Activated naive CD8-positive, alpha-beta T cell treated with anti-CD3 and anti-CD28 coated beads for 36 hours (primary cell): ENCODE results near the gene SSNA1. TPM values are rescaled to one million over a fixed set of nuclear protein-coding genes. Genes with fewer than 3 reads are reported as not detected.

Experiments
- DNase-seq: peaks from one replicate; pipeline ENCODE4 v3.0.0; 2021
- H3K27ac Mint-ChIP-seq: one replicate; pipeline ENCODE4 v1.8.0; 2022; ENCODE audit warnings: mild to moderate bottlenecking, moderate library complexity, mixed read lengths
- H3K27me3 Mint-ChIP-seq: one replicate; pipeline ENCODE4 v1.8.0; 2022; ENCODE audit warnings: mild to moderate bottlenecking, mixed read lengths
- H3K36me3 Mint-ChIP-seq: one replicate; pipeline ENCODE4 v1.8.0; 2021; ENCODE audit warnings: mild to moderate bottlenecking, mixed read lengths
- H3K4me1 Mint-ChIP-seq: one replicate; pipeline ENCODE4 v1.8.0; 2021; ENCODE audit warnings: mixed read lengths
- H3K4me3 Mint-ChIP-seq: one replicate; pipeline ENCODE4 v1.8.0; 2022; ENCODE audit warnings: mild to moderate bottlenecking, moderate library complexity, mixed read lengths
- H3K9me3 Mint-ChIP-seq: one replicate; pipeline ENCODE4 v1.8.0; 2022; ENCODE audit warnings: mixed read lengths
- total RNA-seq, 2 experiments: library from RNA; stranded (reverse); gene quantifications; one replicate each; pipeline ENCODE4 v1.2.3, GENCODE V29; 2021

Gene SSNA1
- total RNA-seq, 2 experiments from 2014 or later, result 78.1 to 80.1 TPM

DNA sequence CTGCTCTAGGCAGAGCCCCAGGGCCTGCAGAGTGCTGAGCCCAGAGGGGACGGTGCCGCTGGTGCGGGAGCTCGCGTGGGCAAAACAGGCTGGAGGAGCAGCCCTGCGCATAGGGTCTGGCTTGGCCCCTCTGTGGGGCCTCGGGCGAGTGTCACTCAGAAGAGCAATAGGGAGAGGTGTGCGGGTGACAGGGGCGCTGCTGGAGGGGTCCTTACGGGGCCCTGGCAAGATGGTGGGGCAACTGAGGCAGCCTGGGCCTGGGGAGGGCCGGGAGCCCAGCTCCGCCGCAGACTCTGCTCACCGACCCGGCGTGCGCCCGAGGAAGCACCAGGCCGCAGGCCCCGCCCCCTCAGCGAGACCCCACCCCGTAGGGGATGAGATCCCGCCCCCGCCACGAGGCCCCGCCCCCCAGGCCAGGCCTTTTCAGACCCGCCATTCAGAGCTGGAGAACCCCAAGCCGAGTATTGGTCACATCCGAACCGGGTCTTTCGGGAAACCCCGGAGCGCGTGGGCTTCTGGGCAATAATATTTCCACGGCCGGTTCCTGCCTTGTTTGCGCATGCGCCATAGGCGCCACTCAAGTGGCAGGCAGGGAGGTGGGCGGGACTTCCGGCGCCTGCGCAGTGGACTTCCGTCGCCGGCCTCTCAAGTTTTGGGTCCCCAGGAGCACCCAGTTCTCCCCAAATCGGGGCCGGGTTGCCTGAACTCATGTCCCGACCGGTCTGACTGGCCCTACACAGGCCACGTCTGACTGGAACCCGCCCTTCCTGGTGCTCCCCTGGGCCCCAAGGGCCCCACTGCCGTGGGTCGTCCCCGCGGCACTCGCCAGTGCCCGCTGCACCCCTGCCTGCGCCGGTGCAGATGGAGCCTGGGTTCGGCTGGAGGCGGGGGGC is 34.8 kb downstream of the SSNA1 start:
- peak overlapping the region; percentile 85 for H3K4me3 Mint-ChIP-seq
- H3K27me3 Mint-ChIP-seq, result peaks cover 8% of the 10 kb centered on the region
- peak; percentile 98 for DNase-seq
- H3K9me3 Mint-ChIP-seq, result no peaks in the 10 kb centered on the region
- peaks cover 6% of the 10 kb centered on the region for H3K4me1 Mint-ChIP-seq
- H3K36me3 Mint-ChIP-seq, result no peaks in the 10 kb centered on the region
- peak overlapping the region; percentile 38 for H3K27ac Mint-ChIP-seq

DNA sequence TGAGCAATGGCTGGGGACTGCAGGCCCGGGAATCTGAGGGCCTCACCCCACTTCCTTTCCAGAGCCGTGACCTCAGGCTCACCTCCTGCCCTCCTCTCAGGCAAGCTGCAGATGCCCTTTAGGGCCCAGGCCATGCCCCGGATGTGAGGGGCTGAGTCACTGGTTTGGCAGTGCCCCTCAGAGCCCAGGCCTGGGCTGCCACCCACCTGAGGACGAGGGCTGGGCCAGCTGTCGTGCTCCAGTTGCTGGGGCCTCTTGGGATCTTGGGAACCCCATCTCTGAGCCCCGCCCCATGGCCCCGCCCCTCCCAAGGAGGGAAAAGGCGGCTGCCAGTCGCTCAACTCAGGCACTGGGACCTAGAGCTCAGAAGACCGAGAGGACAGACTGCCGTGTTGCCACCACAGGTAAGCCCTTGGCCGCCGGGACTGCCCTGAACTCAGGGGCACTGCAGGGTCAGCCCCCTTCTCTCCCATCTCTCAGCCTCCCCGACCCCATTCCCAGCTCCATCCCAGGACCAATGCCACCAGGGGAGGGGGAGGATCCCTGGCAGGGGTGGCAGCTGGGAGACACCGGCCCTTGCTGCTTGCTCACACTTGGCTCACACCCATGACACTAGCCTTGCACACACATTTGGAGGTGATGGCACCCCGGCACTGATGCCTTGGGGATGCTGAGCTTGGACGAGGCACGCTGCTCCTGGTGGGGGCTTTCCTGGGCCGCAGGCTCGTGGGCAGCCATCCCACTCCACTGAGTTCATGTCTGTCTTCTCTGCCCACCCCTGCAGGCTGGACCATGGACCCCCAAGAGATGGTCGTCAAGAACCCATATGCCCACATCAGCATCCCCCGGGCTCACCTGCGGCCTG is 36.6 kb downstream of the SSNA1 start, which contains the start of gene CYSRT1:
Gene CYSRT1 (plus strand): TSS at position 345 of the 865 bp plus-strand sequence. CDS start 448 bp downstream, at position 793.
- peak within 1 kb of the TSS; percentile 38 for H3K27ac Mint-ChIP-seq
- DNase-seq, result peak; percentile 33

DNA sequence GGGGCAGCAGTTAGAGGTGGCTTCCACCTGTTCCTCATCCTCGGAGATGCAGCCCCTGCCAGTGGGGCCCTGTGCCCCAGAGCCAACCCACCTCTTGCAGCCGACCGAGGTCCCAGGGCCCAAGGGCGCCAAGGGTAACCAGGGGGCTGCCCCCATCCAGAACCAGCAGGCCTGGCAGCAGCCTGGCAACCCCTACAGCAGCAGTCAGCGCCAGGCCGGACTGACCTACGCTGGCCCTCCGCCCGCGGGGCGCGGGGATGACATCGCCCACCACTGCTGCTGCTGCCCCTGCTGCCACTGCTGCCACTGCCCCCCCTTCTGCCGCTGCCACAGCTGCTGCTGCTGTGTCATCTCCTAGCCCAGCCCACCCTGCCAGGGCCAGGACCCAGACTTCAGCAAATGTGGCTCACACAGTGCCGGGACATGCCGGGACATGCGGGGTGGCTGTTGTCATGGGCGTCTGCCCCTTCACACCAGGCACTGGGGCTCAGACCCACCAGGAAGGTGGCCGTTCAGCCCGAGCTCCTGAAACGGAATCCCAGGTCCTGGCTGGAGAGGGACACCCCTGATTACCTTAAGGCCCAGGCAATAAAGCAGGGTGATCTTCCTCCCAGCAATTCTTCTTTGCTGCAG is 37.3 kb downstream of the SSNA1 start:
- DNase-seq, result no peak
- no peaks in the 10 kb centered on the region for H3K9me3 Mint-ChIP-seq
- peaks cover 6% of the 10 kb centered on the region for H3K4me1 Mint-ChIP-seq

More for the DNA sequence above, 36.6 kb downstream of the SSNA1 start, which contains the start of gene CYSRT1:
- no peaks in the 10 kb centered on the region for H3K36me3 Mint-ChIP-seq
- peak within 1 kb of the TSS; percentile 75 for H3K4me3 Mint-ChIP-seq
- peaks cover 6% of the 10 kb centered on the region for H3K4me1 Mint-ChIP-seq
- peaks cover 12% of the 10 kb centered on the region for H3K27me3 Mint-ChIP-seq
- no peaks in the 10 kb centered on the region for H3K9me3 Mint-ChIP-seq

GRCh38 chr9:137226338-137227053 is 38.0 kb downstream of the SSNA1 start:
- Mint-ChIP-seq H3K27me3 (peaks cover 12% of the 10 kb centered on the region), H3K36me3 (no peaks in the 10 kb centered on the region), H3K4me1 (peaks cover 6% of the 10 kb centered on the region), H3K27ac (no peak overlapping the region), H3K4me3 (no peak overlapping the region), H3K9me3 (no peaks in the 10 kb centered on the region)
- DNase-seq, result no peak

More for the DNA sequence above, 37.3 kb downstream of the SSNA1 start:
- Mint-ChIP-seq H3K27me3 (peaks cover 12% of the 10 kb centered on the region), H3K27ac (no peak overlapping the region), H3K36me3 (no peaks in the 10 kb centered on the region), H3K4me3 (no peak overlapping the region)

GRCh38 chr9:137227054-137227852 is 38.8 kb downstream of the SSNA1 start, which contains the start of gene RNF224:
Gene RNF224 (plus strand): TSS chr9:137227502. CDS start chr9:137228336, 834 bp downstream.
- peak within 1 kb of the TSS; percentile 64 for H3K27ac Mint-ChIP-seq
- peaks cover 12% of the 10 kb centered on the region for H3K27me3 Mint-ChIP-seq

GRCh38 chr9:137227853-137228505 is 39.5 kb downstream of the SSNA1 start:
- H3K36me3 Mint-ChIP-seq, result no peaks in the 10 kb centered on the region
- H3K27ac Mint-ChIP-seq, result peak overlapping the region; percentile 64

More at GRCh38 chr9:137227054-137227852, 38.8 kb downstream of the SSNA1 start, which contains the start of gene RNF224:
- peak; percentile 84 for DNase-seq
- H3K4me1 Mint-ChIP-seq, result peaks cover 6% of the 10 kb centered on the region
- no peak within 1 kb of the TSS for H3K4me3 Mint-ChIP-seq
- H3K9me3 Mint-ChIP-seq, result no peaks in the 10 kb centered on the region
- H3K36me3 Mint-ChIP-seq, result no peaks in the 10 kb centered on the region

DNA sequence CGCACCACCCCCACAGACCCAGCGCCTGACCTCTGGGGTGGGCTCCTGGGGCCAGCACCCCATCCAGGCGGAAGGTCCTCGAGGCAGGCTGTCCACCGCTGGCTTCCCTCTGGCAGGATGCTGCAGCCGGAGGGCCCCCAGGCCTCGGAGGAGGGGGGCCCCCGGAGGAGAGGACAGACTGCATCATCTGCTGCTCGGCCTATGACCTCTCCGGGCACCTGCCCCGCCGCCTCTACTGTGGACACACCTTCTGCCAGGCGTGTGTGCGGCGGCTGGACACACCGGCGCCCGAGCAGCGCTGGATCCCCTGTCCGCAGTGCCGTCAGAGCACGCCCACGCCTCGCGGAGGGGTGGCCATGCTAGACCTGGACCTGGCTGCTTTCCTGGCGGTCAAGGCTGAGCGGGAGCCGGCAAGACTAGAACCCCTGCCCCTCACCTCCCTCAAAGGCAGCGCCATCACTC is 40.1 kb downstream of the SSNA1 start:
- DNase-seq, result no peak
- no peak overlapping the region for H3K27ac Mint-ChIP-seq
- peaks cover 12% of the 10 kb centered on the region for H3K27me3 Mint-ChIP-seq
- peaks cover 4% of the 10 kb centered on the region for H3K4me1 Mint-ChIP-seq
- H3K9me3 Mint-ChIP-seq, result no peaks in the 10 kb centered on the region
- H3K4me3 Mint-ChIP-seq, result no peak overlapping the region
- no peaks in the 10 kb centered on the region for H3K36me3 Mint-ChIP-seq

More at GRCh38 chr9:137227853-137228505, 39.5 kb downstream of the SSNA1 start:
- H3K4me3 Mint-ChIP-seq, result no peak overlapping the region
- DNase-seq, result no peak
- H3K9me3 Mint-ChIP-seq, result no peaks in the 10 kb centered on the region
- peaks cover 4% of the 10 kb centered on the region for H3K4me1 Mint-ChIP-seq
- H3K27me3 Mint-ChIP-seq, result peaks cover 12% of the 10 kb centered on the region

DNA sequence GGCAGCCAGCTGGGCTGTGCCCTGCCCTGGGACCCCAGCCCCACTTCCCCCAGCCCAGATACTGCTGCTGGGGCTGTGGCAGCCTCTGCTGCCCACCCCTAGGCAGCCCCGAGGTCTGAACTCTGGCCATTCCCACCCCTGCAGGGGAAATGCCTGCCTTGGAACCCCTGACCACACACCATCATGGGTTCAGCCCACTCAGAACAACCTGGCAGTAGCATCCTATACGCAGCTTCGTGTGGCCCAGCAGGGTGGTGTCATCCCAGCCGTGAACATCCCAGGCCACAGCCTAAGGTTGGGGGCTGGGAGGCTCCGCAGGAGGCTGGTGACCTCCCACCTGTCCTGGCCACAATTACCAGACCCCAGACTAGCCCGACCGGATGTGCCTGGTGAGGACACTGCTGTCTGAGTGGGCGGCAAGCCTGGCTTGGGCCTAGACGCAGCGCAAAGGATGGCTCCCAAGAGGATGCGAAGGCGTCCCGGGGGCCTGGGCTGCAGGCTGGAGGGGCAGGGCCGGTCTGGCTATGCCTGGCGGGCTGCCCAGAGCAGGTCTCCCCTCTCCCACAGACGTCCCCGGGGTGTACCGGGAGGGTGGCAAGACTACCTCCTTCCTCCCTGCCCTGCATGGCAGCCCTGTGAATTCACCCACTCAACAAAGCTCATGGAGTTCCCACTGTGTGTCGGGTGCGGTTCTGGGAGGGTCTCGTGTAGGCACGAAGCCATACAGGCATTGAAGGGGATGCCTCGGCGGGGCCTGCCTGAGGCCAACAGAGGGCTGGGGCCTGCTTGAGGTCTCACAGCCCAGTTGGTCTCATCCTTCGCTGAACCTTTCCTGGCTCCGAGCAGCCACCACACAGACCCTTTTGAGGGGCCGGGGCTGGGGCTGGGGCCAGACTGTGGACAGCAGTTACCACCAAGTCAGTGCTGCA is 40.8 kb downstream of the SSNA1 start:
- Mint-ChIP-seq H3K4me1 (peaks cover 4% of the 10 kb centered on the region), H3K9me3 (no peaks in the 10 kb centered on the region), H3K27me3 (peaks cover 12% of the 10 kb centered on the region), H3K27ac (no peak overlapping the region), H3K4me3 (no peak overlapping the region), H3K36me3 (no peaks in the 10 kb centered on the region)
- DNase-seq, result no peak

- no peak for DNase-seq
- peaks cover 4% of the 10 kb centered on the region for H3K4me1 Mint-ChIP-seq
- no peak overlapping the region for H3K27ac Mint-ChIP-seq
- H3K4me3 Mint-ChIP-seq, result no peak overlapping the region
- no peaks in the 10 kb centered on the region for H3K36me3 Mint-ChIP-seq
- peaks cover 13% of the 10 kb centered on the region for H3K27me3 Mint-ChIP-seq
- H3K9me3 Mint-ChIP-seq, result no peaks in the 10 kb centered on the region
Observed at GRCh38 chr9:137229903-137230704, 41.6 kb downstream of the SSNA1 start.

DNA sequence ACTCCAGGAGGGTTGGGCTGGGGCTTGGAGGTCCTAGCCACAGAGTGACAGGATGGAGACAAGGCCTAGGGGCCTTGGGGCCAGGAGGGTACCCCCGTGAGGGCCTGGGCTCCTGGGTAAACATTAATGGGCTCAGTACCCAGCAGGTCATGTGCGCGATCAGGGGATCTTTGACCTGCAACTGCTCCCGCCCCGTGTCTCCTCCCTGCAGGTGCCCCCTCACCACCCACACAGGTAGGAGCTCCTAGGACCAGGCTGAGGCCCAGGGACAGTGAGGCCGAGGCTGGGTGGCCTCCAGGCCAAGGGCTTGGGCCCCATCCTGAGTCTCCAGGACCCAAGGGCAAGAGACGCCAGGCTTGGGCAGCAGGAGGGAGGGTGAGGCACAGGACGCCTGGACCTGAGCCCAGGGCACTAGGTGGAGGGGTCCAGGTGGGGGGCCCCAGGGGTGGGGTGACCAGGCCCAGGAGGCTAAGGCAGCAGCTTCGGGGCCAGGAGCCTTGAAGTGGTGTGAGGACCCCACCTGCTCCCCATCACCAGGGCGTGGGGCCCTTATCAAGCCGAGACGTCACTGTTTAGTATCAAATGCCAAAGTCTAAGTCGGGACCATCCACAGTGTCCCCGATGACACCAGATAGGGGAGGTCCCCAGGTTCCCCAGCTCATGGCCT is 42.4 kb downstream of the SSNA1 start, which contains the start of gene SLC34A3:
Gene SLC34A3 (plus strand): TSS at position 197 of the 667 bp plus-strand sequence. CDS start 802 bp downstream, outside the sequence.
- peaks cover 17% of the 10 kb centered on the region for H3K27me3 Mint-ChIP-seq
- no peak within 1 kb of the TSS for H3K4me3 Mint-ChIP-seq
- no peak for DNase-seq
- no peak within 1 kb of the TSS for H3K27ac Mint-ChIP-seq
- no peaks in the 10 kb centered on the region for H3K9me3 Mint-ChIP-seq
- peaks cover 2% of the 10 kb centered on the region for H3K4me1 Mint-ChIP-seq
- no peaks in the 10 kb centered on the region for H3K36me3 Mint-ChIP-seq
